Panc1 (cell line): ENCODE results near the gene ILDR2.

ENCODE experiments used
- CTCF ChIP-seq: fragments of 450-650 bp; IDR thresholded peaks from 2 replicates; pipeline ENCODE4 v1.5.1; 2017; ENCODE audit warnings: mild to moderate bottlenecking
- POLR2AphosphoS5 ChIP-seq: IDR thresholded peaks from 2 replicates; pipeline ENCODE4 v1.6.1; 2012; ENCODE audit warnings: mild to moderate bottlenecking, low read depth, low read length, moderate library complexity
- TF ChIP-seq, protein P1 (sequence below), 2 experiments: IDR thresholded peaks; 2 replicates each; pipeline ENCODE4 v1.6.1; 2011 to 2012; ENCODE audit warnings: low read depth in 2 of 2, control low read depth in 1 of 2, low read length in 1 of 2, mild to moderate bottlenecking in 1 of 2, moderate library complexity in 1 of 2; ENCODE audit not compliant: insufficient read depth in 1 of 2

GRCh38 chr1:166911624-166912023 is 63.7 kb downstream of the ILDR2 start:
- TF ChIP-seq, protein P1, sequence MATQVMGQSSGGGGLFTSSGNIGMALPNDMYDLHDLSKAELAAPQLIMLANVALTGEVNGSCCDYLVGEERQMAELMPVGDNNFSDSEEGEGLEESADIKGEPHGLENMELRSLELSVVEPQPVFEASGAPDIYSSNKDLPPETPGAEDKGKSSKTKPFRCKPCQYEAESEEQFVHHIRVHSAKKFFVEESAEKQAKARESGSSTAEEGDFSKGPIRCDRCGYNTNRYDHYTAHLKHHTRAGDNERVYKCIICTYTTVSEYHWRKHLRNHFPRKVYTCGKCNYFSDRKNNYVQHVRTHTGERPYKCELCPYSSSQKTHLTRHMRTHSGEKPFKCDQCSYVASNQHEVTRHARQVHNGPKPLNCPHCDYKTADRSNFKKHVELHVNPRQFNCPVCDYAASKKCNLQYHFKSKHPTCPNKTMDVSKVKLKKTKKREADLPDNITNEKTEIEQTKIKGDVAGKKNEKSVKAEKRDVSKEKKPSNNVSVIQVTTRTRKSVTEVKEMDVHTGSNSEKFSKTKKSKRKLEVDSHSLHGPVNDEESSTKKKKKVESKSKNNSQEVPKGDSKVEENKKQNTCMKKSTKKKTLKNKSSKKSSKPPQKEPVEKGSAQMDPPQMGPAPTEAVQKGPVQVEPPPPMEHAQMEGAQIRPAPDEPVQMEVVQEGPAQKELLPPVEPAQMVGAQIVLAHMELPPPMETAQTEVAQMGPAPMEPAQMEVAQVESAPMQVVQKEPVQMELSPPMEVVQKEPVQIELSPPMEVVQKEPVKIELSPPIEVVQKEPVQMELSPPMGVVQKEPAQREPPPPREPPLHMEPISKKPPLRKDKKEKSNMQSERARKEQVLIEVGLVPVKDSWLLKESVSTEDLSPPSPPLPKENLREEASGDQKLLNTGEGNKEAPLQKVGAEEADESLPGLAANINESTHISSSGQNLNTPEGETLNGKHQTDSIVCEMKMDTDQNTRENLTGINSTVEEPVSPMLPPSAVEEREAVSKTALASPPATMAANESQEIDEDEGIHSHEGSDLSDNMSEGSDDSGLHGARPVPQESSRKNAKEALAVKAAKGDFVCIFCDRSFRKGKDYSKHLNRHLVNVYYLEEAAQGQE (IDR thresholded peaks at IDR 0.05; ENCODE audit: insufficient read depth in 1 of 2, low read depth in 2 of 2, low read length in 1 of 2): no peak
- TF ChIP-seq CTCF (no peak), POLR2AphosphoS5 (no peak)
